Activated CD4-positive, alpha-beta memory T cell treated with anti-CD3 and anti-CD28 coated beads, Interleukin-2, amount 10 ng/mL, durations not matched to agents 7 days and 5 days (primary cell): ENCODE results near the gene STMN3. TPM values are rescaled to one million over a fixed set of nuclear protein-coding genes. Genes with fewer than 3 reads are reported as not detected.
A peak's percentile ranks its signal among the peaks of the same experiment; 100 is the strongest.
"Not testable (repeated sequence)": the region's sequence is repeated elsewhere in the genome, so short reads cannot be mapped to it uniquely, and the experiment has no call there.

Experiments used
- CTCF ChIA-PET: fragments of 350-600 bp; sonication (Branson Sonifier 250); formaldehyde crosslinking; loops from one replicate; lab custom pipeline; 2021; ENCODE audit warnings: antibody characterized with exemption, inconsistent platforms; lab: Charles Lee
- POLR2A ChIA-PET: fragments of 350-600 bp; sonication (Branson Sonifier 250); formaldehyde crosslinking; loops from one replicate; lab custom pipeline; 2021; ENCODE audit warnings: antibody characterized with exemption; lab: Charles Lee
- DNase-seq: peaks from one replicate; pipeline ENCODE4 v3.0.0-alpha.2; 2020
- H3K27ac Mint-ChIP-seq: one replicate; pipeline ENCODE4 v1.8.0; 2021; ENCODE audit warnings: mild to moderate bottlenecking, mixed read lengths
- H3K27me3 Mint-ChIP-seq: one replicate; pipeline ENCODE4 v1.8.0; 2021; ENCODE audit warnings: mixed read lengths
- H3K36me3 Mint-ChIP-seq: one replicate; pipeline ENCODE4 v1.8.0; 2021; ENCODE audit warnings: low read depth, mixed read lengths
- H3K4me1 Mint-ChIP-seq: one replicate; pipeline ENCODE4 v1.8.0; 2021; ENCODE audit warnings: mixed read lengths
- H3K4me3 Mint-ChIP-seq: one replicate; pipeline ENCODE4 v1.8.0; 2021; ENCODE audit warnings: mild to moderate bottlenecking, mixed read lengths
- H3K9me3 Mint-ChIP-seq: one replicate; pipeline ENCODE4 v1.8.0; 2021; ENCODE audit warnings: mixed read lengths
- total RNA-seq, 2 experiments: library from RNA; stranded (reverse); gene quantifications; one replicate each; pipeline ENCODE4 v1.2.3, GENCODE V29; 2021

STMN3 gene
- total RNA-seq, 2 experiments from 2014 or later: 20.9 to 23.8 TPM

DNA sequence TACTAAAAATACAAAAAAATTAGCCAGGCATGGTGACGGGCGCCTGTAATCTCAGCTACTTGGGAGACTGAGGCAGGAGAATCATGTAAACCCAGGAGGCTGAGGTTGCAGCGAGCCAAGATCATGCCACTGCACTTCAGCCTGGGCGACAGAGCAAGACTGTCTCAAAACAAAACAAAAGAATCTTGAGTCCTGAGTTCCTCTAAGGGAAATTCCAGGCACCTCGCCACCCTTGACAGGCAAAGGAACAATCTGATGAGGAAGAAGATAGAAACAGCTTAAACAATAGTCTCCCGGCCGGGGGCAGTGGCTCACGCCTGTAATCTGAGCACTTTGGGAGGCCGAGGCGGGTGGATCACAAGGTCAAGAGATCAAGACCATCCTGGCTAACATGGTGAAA, 21.8 kb downstream of the STMN3 start:
- not testable (repeated sequence) for H3K27ac Mint-ChIP-seq, H3K4me3 Mint-ChIP-seq, H3K9me3 Mint-ChIP-seq, DNase-seq, H3K27me3 Mint-ChIP-seq
- POLR2A ChIA-PET: interaction anchor here (9.8 kb wide), 1 partner anchor 7 kb away, joined by 282 read pairs; no protein-coding TSS in a partner anchor
- Mint-ChIP-seq H3K36me3 (peaks cover 22% of the 10 kb centered on the region), H3K4me1 (peaks cover 44% of the 10 kb centered on the region)
- CTCF ChIA-PET: interaction anchor here (3.1 kb wide), 1 partner anchor 10 kb away, joined by 8 read pairs; no protein-coding TSS in a partner anchor

- Mint-ChIP-seq H3K36me3 (peaks cover 22% of the 10 kb centered on the region), H3K4me1 (peaks cover 44% of the 10 kb centered on the region)
- H3K4me3 Mint-ChIP-seq, H3K27me3 Mint-ChIP-seq, DNase-seq, H3K27ac Mint-ChIP-seq, H3K9me3 Mint-ChIP-seq: not testable (repeated sequence)
- CTCF ChIA-PET: interaction anchor here (3.1 kb wide), 1 partner anchor 11 kb away, joined by 8 read pairs; no protein-coding TSS in a partner anchor
- POLR2A ChIA-PET: interaction anchor here (9.8 kb wide), 1 partner anchor 8 kb away, joined by 282 read pairs; no protein-coding TSS in a partner anchor
Measured at GRCh38 chr20:63630956-63631355, 22.3 kb downstream of the STMN3 start.

DNA sequence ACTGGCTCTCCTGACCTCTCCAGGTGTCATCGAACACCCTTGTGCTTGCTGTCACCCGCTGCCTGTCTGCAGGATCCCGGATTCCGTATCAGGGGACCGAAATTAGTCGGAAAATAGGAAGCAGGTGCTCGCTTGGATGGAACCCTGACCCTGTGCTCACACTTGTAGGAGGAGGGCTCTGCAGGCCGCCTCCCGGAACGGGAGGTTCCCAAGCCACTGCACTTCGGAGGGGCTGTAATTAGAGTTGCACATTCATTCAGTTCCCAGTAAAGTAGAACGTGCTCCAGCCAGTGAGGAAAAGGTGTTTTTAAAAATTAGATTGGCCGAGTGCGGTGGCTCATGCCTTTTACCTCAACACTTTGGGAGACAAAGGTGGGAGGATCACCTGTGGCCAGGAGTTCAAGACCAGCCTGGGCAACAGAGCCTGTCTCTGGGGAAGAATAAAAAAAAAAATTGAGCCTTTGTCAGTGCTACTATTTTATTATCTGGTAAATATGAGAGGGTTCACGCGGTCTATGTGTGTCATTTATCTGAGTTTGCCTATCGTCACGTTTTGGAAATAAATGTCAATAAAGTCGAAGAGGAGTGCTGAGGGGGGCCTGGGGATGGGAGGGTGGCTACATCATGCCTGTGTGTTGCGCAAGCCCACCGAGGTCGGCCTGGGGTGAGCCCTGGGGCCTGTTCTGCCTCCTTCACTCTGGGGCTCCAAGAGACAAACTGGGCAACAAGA, 24.8 kb downstream of the STMN3 start:
- H3K36me3 Mint-ChIP-seq: peaks cover 28% of the 10 kb centered on the region
- H3K4me3 Mint-ChIP-seq: peak overlapping the region; percentile 98
- no peaks in the 10 kb centered on the region for H3K27me3 Mint-ChIP-seq
- ChIA-PET CTCF (interaction anchor here (1.0 to 2.0 kb wide), 4 partner anchors 11 to 91 kb away, joined by 3 to 20 read pairs (median 6); partner anchors contain the start of gene PTK6), POLR2A (interaction anchor here (1.3 to 9.8 kb wide), 12 partner anchors 10 to 352 kb away, joined by 4 to 282 read pairs (median 7); partner anchors contain the start of genes HELZ2, LIME1, PPDPF and PRPF6)
- peak; percentile 73 for DNase-seq
- peak overlapping the region; percentile 92 for H3K27ac Mint-ChIP-seq
- H3K4me1 Mint-ChIP-seq: peaks cover 32% of the 10 kb centered on the region
- H3K9me3 Mint-ChIP-seq: no peaks in the 10 kb centered on the region

- Mint-ChIP-seq H3K27ac (peak overlapping the region; percentile 92), H3K9me3 (no peaks in the 10 kb centered on the region), H3K4me3 (peak overlapping the region; percentile 98), H3K27me3 (no peaks in the 10 kb centered on the region), H3K4me1 (peaks cover 29% of the 10 kb centered on the region), H3K36me3 (peaks cover 30% of the 10 kb centered on the region)
- DNase-seq: no peak
- POLR2A ChIA-PET: interaction anchor here (1.0 to 9.8 kb wide), 18 partner anchors 10 to 352 kb away, joined by 3 to 282 read pairs (median 7); partner anchors contain the start of genes HELZ2, LIME1, PPDPF and PRPF6
- CTCF ChIA-PET: interaction anchor here (1.2 to 1.7 kb wide), 2 partner anchors 14 to 90 kb away, joined by 7 to 20 read pairs; partner anchors contain the start of gene PTK6
Measured at GRCh38 chr20:63627751-63628245, 25.4 kb downstream of the STMN3 start.

DNA sequence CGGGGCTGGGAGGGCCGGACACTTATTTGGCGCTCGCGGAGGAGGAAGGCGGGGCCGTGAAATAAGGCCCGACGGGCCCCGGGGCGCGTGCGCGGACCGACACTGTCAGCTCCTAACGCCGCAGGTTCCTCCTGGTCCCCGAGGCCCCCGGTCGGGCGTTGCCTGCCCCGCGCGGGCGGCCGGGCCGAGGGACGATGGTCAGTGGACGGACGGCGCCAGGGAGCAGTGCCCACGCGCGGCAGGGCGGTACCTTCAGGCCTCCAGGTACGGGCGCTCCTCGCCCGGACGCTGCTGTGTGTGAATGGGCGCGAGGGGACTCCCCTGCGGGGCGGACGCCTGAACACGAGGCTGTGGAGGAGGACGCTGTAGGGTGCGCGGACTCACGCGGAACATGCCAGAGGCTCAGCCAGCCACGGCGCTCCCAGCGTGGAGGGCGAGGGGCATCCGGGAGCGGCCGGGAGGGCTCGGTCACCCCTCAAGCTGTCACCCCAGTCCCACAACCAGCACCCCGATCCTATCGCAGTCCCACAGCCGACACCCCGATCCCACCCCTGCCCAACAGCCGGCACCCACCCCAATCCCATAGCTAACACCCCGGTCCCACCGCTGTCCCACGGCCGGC, 26.0 kb downstream of the STMN3 start:
- Mint-ChIP-seq H3K27ac (peak overlapping the region; percentile 73), H3K4me1 (peaks cover 33% of the 10 kb centered on the region), H3K9me3 (no peaks in the 10 kb centered on the region), H3K36me3 (peaks cover 35% of the 10 kb centered on the region), H3K4me3 (peak overlapping the region; percentile 98), H3K27me3 (no peaks in the 10 kb centered on the region)
- CTCF ChIA-PET: interaction anchor here (0.9 to 1.7 kb wide), 4 partner anchors 11 to 90 kb away, joined by 3 to 20 read pairs (median 10); partner anchors contain the start of gene PTK6
- POLR2A ChIA-PET: interaction anchor here (0.6 to 9.8 kb wide), 26 partner anchors 9 to 452 kb away, joined by 3 to 282 read pairs (median 4); partner anchors contain the start of genes LIME1, OPRL1, PPDPF and PRPF6
- DNase-seq: peak; percentile 95

- Mint-ChIP-seq H3K9me3 (no peaks in the 10 kb centered on the region), H3K36me3 (peaks cover 34% of the 10 kb centered on the region), H3K27ac (peak within 1 kb of the TSS; percentile 92), H3K4me3 (peak within 1 kb of the TSS; percentile 98), H3K27me3 (no peaks in the 10 kb centered on the region), H3K4me1 (peaks cover 34% of the 10 kb centered on the region)
- CTCF ChIA-PET: interaction anchor here (0.9 to 1.7 kb wide), 4 partner anchors 11 to 89 kb away, joined by 3 to 20 read pairs (median 10); partner anchors contain the start of gene PTK6
- POLR2A ChIA-PET: interaction anchor here (0.6 to 9.8 kb wide), 25 partner anchors 8 to 453 kb away, joined by 3 to 282 read pairs (median 5); partner anchors contain the start of genes LIME1, OPRL1, PPDPF and PRPF6
- peak; percentile 77 for DNase-seq
Measured at GRCh38 chr20:63626424-63627128, 26.6 kb downstream of the STMN3 start, which contains the start of gene GMEB2. GMEB2 (minus strand) TSS chr20:63627101; CDS start chr20:63619397, 7,704 bp downstream.

DNA sequence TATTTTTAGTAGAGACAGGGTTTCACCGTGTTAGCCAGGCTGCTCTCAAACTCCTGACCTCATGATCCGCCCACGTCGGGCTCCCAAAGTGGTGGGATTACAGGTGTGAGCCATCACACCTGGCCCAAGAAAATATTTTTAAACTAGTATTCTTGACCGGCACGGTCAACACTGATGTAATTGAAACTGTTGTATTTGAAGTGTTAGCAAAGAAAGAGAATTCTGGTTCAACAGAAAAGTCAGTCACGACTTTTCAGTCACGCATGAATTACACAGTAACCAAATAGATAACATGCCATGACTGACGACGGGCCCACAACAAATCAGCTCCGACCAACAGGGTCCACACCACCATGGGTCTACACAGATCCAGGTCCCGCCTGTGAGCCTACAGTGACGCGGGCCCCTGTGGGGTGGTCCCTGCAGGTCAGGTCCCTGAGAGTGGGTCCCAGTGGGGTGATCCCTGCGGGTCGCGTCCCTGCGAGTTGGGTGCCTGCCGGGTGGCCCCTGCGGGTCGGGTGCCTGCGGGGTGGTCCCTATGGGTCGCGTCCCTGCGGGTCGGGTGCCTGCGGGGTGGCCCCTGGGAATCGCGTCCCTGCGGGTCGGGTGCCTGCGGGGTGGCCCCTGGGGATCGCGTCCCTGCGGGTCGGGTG, 27.3 kb downstream of the STMN3 start:
- no peaks in the 10 kb centered on the region for H3K9me3 Mint-ChIP-seq
- H3K4me3 Mint-ChIP-seq: peak overlapping the region; percentile 74
- ChIA-PET CTCF (interaction anchor here (0.6 to 1.6 kb wide), 3 partner anchors 9 to 160 kb away, joined by 3 to 8 read pairs (median 6); no protein-coding TSS in a partner anchor), POLR2A (interaction anchor here (1.1 to 9.8 kb wide), 5 partner anchors 8 to 354 kb away, joined by 3 to 282 read pairs (median 7); partner anchors contain the start of genes PRPF6, PTK6 and SAMD10)
- peaks cover 35% of the 10 kb centered on the region for H3K36me3 Mint-ChIP-seq
- no peaks in the 10 kb centered on the region for H3K27me3 Mint-ChIP-seq
- H3K27ac Mint-ChIP-seq: peak overlapping the region; percentile 74
- H3K4me1 Mint-ChIP-seq: peaks cover 34% of the 10 kb centered on the region
- DNase-seq: peak; percentile 29

DNA sequence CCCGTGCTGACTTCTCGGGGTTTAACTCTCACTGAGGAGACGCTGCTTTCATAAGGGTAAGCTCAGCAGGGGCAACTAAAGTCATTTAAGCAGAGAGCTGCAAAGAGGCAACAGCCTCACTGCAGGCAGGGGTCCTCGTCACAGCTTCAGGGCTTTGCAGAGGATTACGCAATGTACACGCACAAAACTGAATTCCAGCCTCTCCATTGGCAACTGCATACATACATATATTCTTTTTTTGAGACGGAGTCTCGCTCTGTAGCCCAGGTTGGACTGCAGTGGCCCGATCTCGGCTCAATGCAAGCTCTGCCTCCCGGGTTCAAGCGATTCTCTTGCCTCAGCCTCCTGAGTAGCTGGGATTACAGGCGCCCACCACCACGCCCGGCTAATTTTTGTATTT, 28.7 kb downstream of the STMN3 start:
- H3K4me1 Mint-ChIP-seq: peaks cover 31% of the 10 kb centered on the region
- H3K36me3 Mint-ChIP-seq: peaks cover 29% of the 10 kb centered on the region
- no peak overlapping the region for H3K27ac Mint-ChIP-seq
- POLR2A ChIA-PET: interaction anchor here (1.1 to 9.8 kb wide), 3 partner anchors 14 to 87 kb away, joined by 3 to 282 read pairs (median 4); partner anchors contain the start of gene PTK6
- no peak overlapping the region for H3K4me3 Mint-ChIP-seq
- CTCF ChIA-PET: interaction anchor here (1.3 to 1.6 kb wide), 2 partner anchors 14 to 18 kb away, joined by 4 to 8 read pairs; no protein-coding TSS in a partner anchor
- no peak for DNase-seq
- no peaks in the 10 kb centered on the region for H3K9me3 Mint-ChIP-seq
- no peaks in the 10 kb centered on the region for H3K27me3 Mint-ChIP-seq

- H3K27ac Mint-ChIP-seq: no peak overlapping the region
- no peak for DNase-seq
- peaks cover 20% of the 10 kb centered on the region for H3K4me1 Mint-ChIP-seq
- H3K9me3 Mint-ChIP-seq: no peaks in the 10 kb centered on the region
- CTCF ChIA-PET: no interaction called here
- POLR2A ChIA-PET: no interaction called here
- peaks cover 32% of the 10 kb centered on the region for H3K36me3 Mint-ChIP-seq
- H3K27me3 Mint-ChIP-seq: no peaks in the 10 kb centered on the region
- H3K4me3 Mint-ChIP-seq: no peak overlapping the region
Measured at GRCh38 chr20:63622732-63623131, 30.5 kb downstream of the STMN3 start.

- no peaks in the 10 kb centered on the region for H3K27me3 Mint-ChIP-seq
- H3K36me3 Mint-ChIP-seq: peaks cover 34% of the 10 kb centered on the region
- H3K4me1 Mint-ChIP-seq: peaks cover 20% of the 10 kb centered on the region
- H3K4me3 Mint-ChIP-seq: no peak overlapping the region
- no peak overlapping the region for H3K27ac Mint-ChIP-seq
- POLR2A ChIA-PET: interaction anchor here (1.1 to 1.5 kb wide), 2 partner anchors 31 to 101 kb away, joined by 3 read pairs; partner anchors contain the start of gene STMN3
- CTCF ChIA-PET: interaction anchor here (2.1 kb wide), 1 partner anchor 19 kb away, joined by 6 read pairs; no protein-coding TSS in a partner anchor
- H3K9me3 Mint-ChIP-seq: no peaks in the 10 kb centered on the region
- DNase-seq: no peak
Measured at GRCh38 chr20:63622096-63622495, 31.1 kb downstream of the STMN3 start.

GRCh38 chr20:63620991-63621390, 32.2 kb downstream of the STMN3 start:
- ChIA-PET CTCF (interaction anchor here (2.1 kb wide), 1 partner anchor 21 kb away, joined by 6 read pairs; no protein-coding TSS in a partner anchor), POLR2A (interaction anchor here (0.7 to 1.5 kb wide), 4 partner anchors 19 to 32 kb away, joined by 3 read pairs; partner anchors contain the start of gene STMN3)
- no peaks in the 10 kb centered on the region for H3K27me3 Mint-ChIP-seq
- H3K36me3 Mint-ChIP-seq: peaks cover 42% of the 10 kb centered on the region
- DNase-seq: no peak
- no peak overlapping the region for H3K4me3 Mint-ChIP-seq
- H3K4me1 Mint-ChIP-seq: peaks cover 20% of the 10 kb centered on the region
- no peak overlapping the region for H3K27ac Mint-ChIP-seq
- H3K9me3 Mint-ChIP-seq: no peaks in the 10 kb centered on the region
